GM19467 (cell line): ENCODE data around the gene HACD2.
A peak's percentile ranks its signal among the peaks of the same experiment; 100 is the strongest.
"Not testable (repeated sequence)": the region's sequence is repeated elsewhere in the genome, so short reads cannot be mapped to it uniquely, and the experiment has no call there.

Experiments
- ATAC-seq: cut with Tn5 transposase; IDR thresholded peaks from one replicate; pipeline ENCODE4 v1.9.1; 2021; ENCODE audit warnings: mild to moderate bottlenecking, moderate library complexity; ENCODE audit not compliant: unreplicated experiment

The HACD2 gene

GRCh38 chr3:123611674-123612073 is 26.8 kb upstream of the HACD2 start:
- ATAC-seq, result not testable (repeated sequence)

- ATAC-seq, result no peak
These were observed 26.2 kb upstream of the HACD2 start for GRCh38 chr3:123611082-123611481.

- peak; percentile 60 for ATAC-seq
These were observed 25.5 kb upstream of the HACD2 start for GRCh38 chr3:123610331-123610730.

- no peak for ATAC-seq
These were observed 24.2 kb upstream of the HACD2 start for GRCh38 chr3:123609063-123609462.

GRCh38 chr3:123608263-123608937 is 23.5 kb upstream of the HACD2 start:
- ATAC-seq, result no peak

GRCh38 chr3:123606527-123606926 is 21.7 kb upstream of the HACD2 start:
- no peak for ATAC-seq

- ATAC-seq, result peak; percentile 48
These were observed 21.0 kb upstream of the HACD2 start for GRCh38 chr3:123605789-123606234.

- not testable (repeated sequence) for ATAC-seq
These were observed 18.3 kb upstream of the HACD2 start for GRCh38 chr3:123603153-123603552.

GRCh38 chr3:123602325-123602724 is 17.5 kb upstream of the HACD2 start:
- no peak for ATAC-seq

- ATAC-seq, result not testable (repeated sequence)
These were observed 16.0 kb upstream of the HACD2 start for GRCh38 chr3:123600863-123601262.

- no peak for ATAC-seq
These were observed 12.7 kb upstream of the HACD2 start for GRCh38 chr3:123597561-123597960.

GRCh38 chr3:123595396-123596180 is 10.7 kb upstream of the HACD2 start:
- ATAC-seq, result no peak

GRCh38 chr3:123593381-123593780 is 8.5 kb upstream of the HACD2 start:
- ATAC-seq, result no peak

- ATAC-seq, result no peak
These were observed 6.0 kb upstream of the HACD2 start for GRCh38 chr3:123590685-123591450.

- no peak for ATAC-seq
These were observed 2.5 kb upstream of the HACD2 start for GRCh38 chr3:123587401-123587800.

GRCh38 chr3:123586968-123587367 is 2.1 kb upstream of the HACD2 start:
- no peak for ATAC-seq

- no peak for ATAC-seq
These were observed 1.3 kb upstream of the HACD2 start for GRCh38 chr3:123586131-123586530.

- peak; percentile 29 for ATAC-seq
These were observed 417 bp downstream of the HACD2 start for GRCh38 chr3:123584284-123584987.

- no peak for ATAC-seq
These were observed 1.3 kb downstream of the HACD2 start for GRCh38 chr3:123583561-123583960.

- no peak for ATAC-seq
These were observed 2.5 kb downstream of the HACD2 start for GRCh38 chr3:123582315-123582714.

- no peak for ATAC-seq
These were observed 8.7 kb downstream of the HACD2 start for GRCh38 chr3:123576122-123576521.
